CD4-positive, alpha-beta memory T cell (primary cell): ENCODE measurements around the gene ACSL3. TPM values are rescaled to one million over a fixed set of nuclear protein-coding genes. Genes with fewer than 3 reads are reported as not detected.

Experiments used
- CTCF ChIA-PET: fragments of 350-600 bp; sonication (Branson Sonifier 250); formaldehyde crosslinking; loops from one replicate; lab custom pipeline; 2021; ENCODE audit warnings: inconsistent platforms; ENCODE audit not compliant: partially characterized antibody; lab: Charles Lee
- POLR2A ChIA-PET: fragments of 350-600 bp; sonication (Branson Sonifier 250); formaldehyde crosslinking; loops from one replicate; lab custom pipeline; 2021; ENCODE audit not compliant: partially characterized antibody; lab: Charles Lee
- DNase-seq, 5 donors: peaks; one replicate each; pipeline versions ENCODE4 v3.0.0 to v3.0.0-alpha.2; 2020 to 2022; ENCODE audit warnings: mixed read lengths in 1 of 5
- H3K27ac ChIP-seq: one replicate; pipeline ENCODE4 v1.7.0; 2013; ENCODE audit warnings: low read depth, low read length
- H3K27me3 ChIP-seq: 2 replicates; pipeline ENCODE4 v1.7.0; 2013; ENCODE audit warnings: mild to moderate bottlenecking, low read length, moderate library complexity; ENCODE audit not compliant: insufficient read depth
- H3K36me3 ChIP-seq: 2 replicates; pipeline ENCODE4 v1.7.0; 2013; ENCODE audit warnings: mild to moderate bottlenecking, low read length, moderate library complexity; ENCODE audit not compliant: insufficient read depth
- H3K4me1 ChIP-seq: 2 replicates; pipeline ENCODE4 v1.7.0; 2013; ENCODE audit warnings: mild to moderate bottlenecking, low read length, moderate library complexity; ENCODE audit not compliant: insufficient read depth
- H3K4me3 ChIP-seq, 2 donors: one replicate each; pipeline ENCODE4 v1.7.0; 2013; ENCODE audit warnings: low read length in 2 of 2, mild to moderate bottlenecking in 1 of 2
- H3K9me3 ChIP-seq, 2 donors: one replicate each; pipeline ENCODE4 v1.7.0; 2013; ENCODE audit warnings: low read length in 2 of 2, control low read depth in 1 of 2; ENCODE audit not compliant: control insufficient read depth in 1 of 2
- H3K27ac Mint-ChIP-seq, 7 donors: one replicate each; pipeline ENCODE4 v1.8.0; 2020 to 2021; ENCODE audit warnings: mixed read lengths in 7 of 7, mild to moderate bottlenecking in 6 of 7, inconsistent platforms in 3 of 7, moderate library complexity in 3 of 7
- H3K27me3 Mint-ChIP-seq, 2 donors: one replicate each; pipeline ENCODE4 v1.8.0; 2020 to 2021; ENCODE audit warnings: mixed read lengths in 2 of 2
- H3K36me3 Mint-ChIP-seq, 2 donors: one replicate each; pipeline ENCODE4 v1.8.0; 2020 to 2021; ENCODE audit warnings: mixed read lengths in 2 of 2, inconsistent platforms in 1 of 2, mild to moderate bottlenecking in 1 of 2
- H3K4me1 Mint-ChIP-seq, 4 donors: one replicate each; pipeline ENCODE4 v1.8.0; 2020 to 2021; ENCODE audit warnings: mixed read lengths in 4 of 4, mild to moderate bottlenecking in 1 of 4
- H3K4me3 Mint-ChIP-seq, 8 donors: one replicate each; pipeline ENCODE4 v1.8.0; 2020 to 2021; ENCODE audit warnings: mixed read lengths in 8 of 8, mild to moderate bottlenecking in 7 of 8, moderate library complexity in 6 of 8, inconsistent platforms in 3 of 8
- H3K9me3 Mint-ChIP-seq, 8 donors: one replicate each; pipeline ENCODE4 v1.8.0; 2020 to 2021; ENCODE audit warnings: mixed read lengths in 8 of 8, mild to moderate bottlenecking in 5 of 8, inconsistent platforms in 3 of 8, moderate library complexity in 1 of 8
- intact Hi-C: fragments of 100-400 bp; cut with micrococcal nuclease; formaldehyde crosslinking; loops from one replicate; pipeline ENCODE4 v1.15.1; 2023
- polyA plus RNA-seq, 2 donors: library from polyadenylated mRNA; unstranded; fragments of 300-500 nt; fragmentation: Illumina TruSeq; gene quantifications; one replicate each; pipeline ENCODE4 v1.2.3, GENCODE V29; 2021
- total RNA-seq, 2 experiments: library from RNA; stranded (reverse); gene quantifications; one replicate each; pipeline ENCODE4 v1.2.3, GENCODE V29; 2021

Gene ACSL3
- total and polyA plus RNA-seq, 4 experiments from 2014 or later, result 24.8 to 30.9 (median 25.8) TPM

- no peaks in the 10 kb centered on the region for H3K9me3 ChIP-seq
- H3K36me3 ChIP-seq, result no peaks in the 10 kb centered on the region
- Mint-ChIP-seq H3K4me1 (no peaks in the 10 kb centered on the region), H3K9me3 (peaks cover 0 to 14% (median 9%) of the 10 kb centered on the region in 8 donors), H3K27ac (no peak overlapping the region), H3K4me3 (no peak overlapping the region), H3K36me3 (peaks cover 12 to 19% of the 10 kb centered on the region in 2 donors), H3K27me3 (no peaks in the 10 kb centered on the region)
- no peak for DNase-seq
- CTCF ChIA-PET, result no interaction called here
- POLR2A ChIA-PET, result no interaction called here
- no peaks in the 10 kb centered on the region for H3K27me3 ChIP-seq
- no peak overlapping the region for H3K27ac ChIP-seq
- H3K4me1 ChIP-seq, result no peaks in the 10 kb centered on the region
- intact Hi-C loops, result no loop called here
- no peak overlapping the region for H3K4me3 ChIP-seq
These were observed 81.7 kb downstream of the ACSL3 start for GRCh38 chr2:222942561-222942960.

GRCh38 chr2:222942977-222943376 lies 82.1 kb downstream of the ACSL3 start:
- H3K9me3 Mint-ChIP-seq, result peaks cover 0 to 12% (median 5%) of the 10 kb centered on the region in 8 donors
- intact Hi-C loops, result no loop called here
- H3K27me3 ChIP-seq, result no peaks in the 10 kb centered on the region
- H3K36me3 ChIP-seq, result no peaks in the 10 kb centered on the region
- no peak overlapping the region for H3K4me3 Mint-ChIP-seq
- H3K9me3 ChIP-seq, result no peaks in the 10 kb centered on the region
- H3K36me3 Mint-ChIP-seq, result peaks cover 10 to 15% of the 10 kb centered on the region in 2 donors
- no peak for DNase-seq
- POLR2A ChIA-PET, result no interaction called here
- no peaks in the 10 kb centered on the region for H3K4me1 ChIP-seq
- no peaks in the 10 kb centered on the region for H3K27me3 Mint-ChIP-seq
- H3K4me1 Mint-ChIP-seq, result no peaks in the 10 kb centered on the region
- no peak overlapping the region for H3K4me3 ChIP-seq
- peak overlapping the region in 1 of 7 donors; percentile 58 for H3K27ac Mint-ChIP-seq
- H3K27ac ChIP-seq, result no peak overlapping the region
- CTCF ChIA-PET, result no interaction called here

GRCh38 chr2:222943820-222944219 lies 83.0 kb downstream of the ACSL3 start:
- Histone ChIP-seq H3K27ac (no peak overlapping the region), H3K36me3 (no peaks in the 10 kb centered on the region), H3K4me1 (no peaks in the 10 kb centered on the region), H3K27me3 (no peaks in the 10 kb centered on the region), H3K4me3 (no peak overlapping the region), H3K9me3 (no peaks in the 10 kb centered on the region)
- intact Hi-C loops, result no loop called here
- no peak overlapping the region for H3K27ac Mint-ChIP-seq
- no peak for DNase-seq
- CTCF ChIA-PET, result interaction anchor here (1.0 to 1.3 kb wide), 2 partner anchors 14 to 28 kb away, joined by 3 read pairs; no protein-coding TSS in a partner anchor
- no peaks in the 10 kb centered on the region for H3K27me3 Mint-ChIP-seq
- H3K4me1 Mint-ChIP-seq, result no peaks in the 10 kb centered on the region
- POLR2A ChIA-PET, result no interaction called here
- H3K36me3 Mint-ChIP-seq, result peaks cover 10 to 14% of the 10 kb centered on the region in 2 donors
- H3K4me3 Mint-ChIP-seq, result no peak overlapping the region
- peaks cover 0 to 7% (median 4%) of the 10 kb centered on the region in 8 donors for H3K9me3 Mint-ChIP-seq

GRCh38 chr2:222944552-222944951 lies 83.7 kb downstream of the ACSL3 start:
- no peaks in the 10 kb centered on the region for H3K36me3 ChIP-seq
- CTCF ChIA-PET, result interaction anchor here (1.0 to 1.3 kb wide), 2 partner anchors 13 to 28 kb away, joined by 3 read pairs; no protein-coding TSS in a partner anchor
- H3K9me3 ChIP-seq, result no peaks in the 10 kb centered on the region
- no peak overlapping the region for H3K27ac ChIP-seq
- no peak overlapping the region for H3K4me3 Mint-ChIP-seq
- no peaks in the 10 kb centered on the region for H3K4me1 Mint-ChIP-seq
- peaks cover 0 to 1% (median 0%) of the 10 kb centered on the region in 8 donors for H3K9me3 Mint-ChIP-seq
- DNase-seq, result no peak
- H3K4me3 ChIP-seq, result no peak overlapping the region
- H3K27me3 ChIP-seq, result no peaks in the 10 kb centered on the region
- intact Hi-C loops, result no loop called here
- H3K27me3 Mint-ChIP-seq, result no peaks in the 10 kb centered on the region
- no peak overlapping the region for H3K27ac Mint-ChIP-seq
- no peaks in the 10 kb centered on the region for H3K4me1 ChIP-seq
- H3K36me3 Mint-ChIP-seq, result peaks cover 5 to 9% of the 10 kb centered on the region in 2 donors
- POLR2A ChIA-PET, result no interaction called here

GRCh38 chr2:222944971-222945740 lies 84.3 kb downstream of the ACSL3 start:
- no peaks in the 10 kb centered on the region for H3K36me3 ChIP-seq
- H3K27ac Mint-ChIP-seq, result no peak overlapping the region
- POLR2A ChIA-PET, result no interaction called here
- H3K27me3 ChIP-seq, result no peaks in the 10 kb centered on the region
- H3K4me1 ChIP-seq, result no peaks in the 10 kb centered on the region
- no peaks in the 10 kb centered on the region for H3K4me1 Mint-ChIP-seq
- no peak overlapping the region for H3K4me3 ChIP-seq
- no peak for DNase-seq
- no peaks in the 10 kb centered on the region for H3K9me3 Mint-ChIP-seq
- H3K4me3 Mint-ChIP-seq, result no peak overlapping the region
- peaks cover 5 to 9% of the 10 kb centered on the region in 2 donors for H3K36me3 Mint-ChIP-seq
- H3K27ac ChIP-seq, result no peak overlapping the region
- intact Hi-C loops, result no loop called here
- no peaks in the 10 kb centered on the region for H3K9me3 ChIP-seq
- CTCF ChIA-PET, result interaction anchor here (1.0 to 1.3 kb wide), 2 partner anchors 13 to 27 kb away, joined by 3 read pairs; no protein-coding TSS in a partner anchor
- no peaks in the 10 kb centered on the region for H3K27me3 Mint-ChIP-seq

GRCh38 chr2:222945887-222946286 lies 85.1 kb downstream of the ACSL3 start:
- ChIA-PET CTCF (no interaction called here), POLR2A (no interaction called here)
- DNase-seq, result no peak

GRCh38 chr2:222946700-222947287 lies 86.0 kb downstream of the ACSL3 start:
- peaks cover 4% of the 10 kb centered on the region in 2 donors for H3K36me3 Mint-ChIP-seq
- POLR2A ChIA-PET, result no interaction called here
- H3K4me1 ChIP-seq, result no peaks in the 10 kb centered on the region
- CTCF ChIA-PET, result interaction anchor here (1.2 to 2.3 kb wide), 2 partner anchors 8 to 241 kb away, joined by 3 to 11 read pairs; no protein-coding TSS in a partner anchor
- H3K27ac ChIP-seq, result no peak overlapping the region
- no peaks in the 10 kb centered on the region for H3K4me1 Mint-ChIP-seq
- no peak overlapping the region for H3K4me3 ChIP-seq
- intact Hi-C loops, result no loop called here
- H3K9me3 ChIP-seq, result no peaks in the 10 kb centered on the region
- no peak overlapping the region for H3K4me3 Mint-ChIP-seq
- H3K36me3 ChIP-seq, result no peaks in the 10 kb centered on the region
- H3K27me3 ChIP-seq, result no peaks in the 10 kb centered on the region
- no peak for DNase-seq
- peak overlapping the region in 1 of 7 donors; percentile 4 for H3K27ac Mint-ChIP-seq
- H3K9me3 Mint-ChIP-seq, result no peaks in the 10 kb centered on the region
- peaks cover 0 to 3% of the 10 kb centered on the region in 2 donors for H3K27me3 Mint-ChIP-seq

More at GRCh38 chr2:222945887-222946286, 85.1 kb downstream of the ACSL3 start:
- H3K27me3 Mint-ChIP-seq, result peaks cover 0 to under 1% of the 10 kb centered on the region in 2 donors
- H3K27ac ChIP-seq, result no peak overlapping the region
- H3K9me3 ChIP-seq, result no peaks in the 10 kb centered on the region
- no peaks in the 10 kb centered on the region for H3K36me3 ChIP-seq
- intact Hi-C loops, result no loop called here
- no peak overlapping the region for H3K4me3 ChIP-seq
- H3K4me1 ChIP-seq, result no peaks in the 10 kb centered on the region
- H3K27ac Mint-ChIP-seq, result no peak overlapping the region
- H3K4me1 Mint-ChIP-seq, result no peaks in the 10 kb centered on the region
- no peaks in the 10 kb centered on the region for H3K9me3 Mint-ChIP-seq
- peaks cover 5 to 9% of the 10 kb centered on the region in 2 donors for H3K36me3 Mint-ChIP-seq
- H3K27me3 ChIP-seq, result no peaks in the 10 kb centered on the region
- no peak overlapping the region for H3K4me3 Mint-ChIP-seq
